Ramos (cell line): Measurements from ENCODE around the gene ACSS1.

Experiments
- in situ Hi-C: fragments of 300-500 bp; cut with MboI; formaldehyde crosslinking; loops from one replicate; pipeline ENCODE4 v1.14.3; 2022; ENCODE audit warnings: low sequenced_read_pairs; ENCODE audit not compliant: unreplicated experiment

ACSS1 gene

DNA sequence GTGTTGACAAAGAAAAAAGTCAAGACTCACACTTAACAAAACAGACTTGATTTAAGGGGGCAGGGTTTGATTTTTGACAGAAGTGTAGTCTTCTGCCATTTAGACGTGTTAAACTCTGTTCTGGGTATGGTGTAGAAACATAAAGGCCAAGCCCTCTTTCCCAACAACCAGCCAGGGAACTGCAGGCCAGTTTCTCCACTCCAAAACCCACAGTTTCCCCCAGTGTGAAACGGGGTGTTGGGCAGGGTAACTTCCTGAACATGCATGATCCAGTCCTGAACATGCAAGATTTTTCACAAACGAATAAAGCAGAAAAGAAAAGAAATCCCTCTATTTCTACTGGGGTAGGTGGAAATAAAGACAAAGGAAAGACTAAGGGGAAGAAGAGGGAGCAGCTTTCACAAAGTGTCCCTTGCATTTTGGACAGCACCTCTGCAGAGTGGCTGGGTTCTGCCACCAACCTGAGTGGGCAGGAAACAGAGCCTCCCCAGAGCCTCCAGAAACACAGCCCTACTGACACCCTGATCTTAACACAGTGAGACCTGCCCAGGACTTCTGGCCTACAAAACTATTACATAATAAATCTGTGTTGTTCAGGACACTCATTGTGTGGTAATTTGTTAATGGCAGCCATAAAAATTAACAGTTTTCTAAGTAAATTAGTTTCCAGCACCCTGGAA, 72.8 kb downstream of the ACSS1 start:
- in situ Hi-C loops, result no loop called here

DNA sequence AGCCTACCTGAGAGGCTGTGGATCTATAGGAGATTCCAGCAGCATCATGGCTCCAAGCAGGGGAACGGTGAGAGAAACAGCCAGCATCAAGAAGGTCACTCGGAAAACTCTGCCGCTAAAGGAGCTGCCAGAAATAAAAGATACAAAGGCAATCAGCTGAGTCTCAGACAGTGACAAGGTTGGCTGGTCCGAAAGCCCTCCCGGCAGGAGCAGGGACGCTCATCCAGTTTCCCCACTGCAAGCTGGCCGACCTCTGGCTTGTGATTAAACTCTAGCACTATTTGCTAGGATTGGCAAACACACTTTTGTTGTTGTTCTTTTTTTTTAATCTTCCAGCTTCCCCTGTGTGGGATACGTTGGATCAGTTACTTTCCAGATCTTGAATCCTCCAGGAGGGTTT, 74.0 kb downstream of the ACSS1 start:
- in situ Hi-C loops, result no loop called here

DNA sequence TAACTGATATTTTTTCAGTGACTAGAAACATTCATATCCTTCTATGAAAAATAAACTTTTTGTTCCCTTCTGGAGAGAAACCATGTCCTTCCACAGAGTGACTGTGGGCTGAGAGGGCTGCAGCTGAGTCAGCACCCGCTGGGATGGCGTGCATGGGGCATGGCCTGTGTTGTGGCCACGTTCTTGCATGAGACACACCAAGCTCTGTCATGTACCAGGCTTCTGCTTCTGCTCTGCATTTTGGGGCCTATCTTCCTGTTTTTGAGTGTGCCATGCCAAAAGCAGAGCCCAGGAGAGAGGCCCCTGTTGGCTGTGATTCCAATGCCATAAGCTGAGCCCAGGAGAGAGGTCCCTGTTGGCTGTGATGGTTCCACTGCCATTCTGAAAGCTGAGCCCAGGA, 76.1 kb downstream of the ACSS1 start:
- in situ Hi-C loops, result no loop called here

DNA sequence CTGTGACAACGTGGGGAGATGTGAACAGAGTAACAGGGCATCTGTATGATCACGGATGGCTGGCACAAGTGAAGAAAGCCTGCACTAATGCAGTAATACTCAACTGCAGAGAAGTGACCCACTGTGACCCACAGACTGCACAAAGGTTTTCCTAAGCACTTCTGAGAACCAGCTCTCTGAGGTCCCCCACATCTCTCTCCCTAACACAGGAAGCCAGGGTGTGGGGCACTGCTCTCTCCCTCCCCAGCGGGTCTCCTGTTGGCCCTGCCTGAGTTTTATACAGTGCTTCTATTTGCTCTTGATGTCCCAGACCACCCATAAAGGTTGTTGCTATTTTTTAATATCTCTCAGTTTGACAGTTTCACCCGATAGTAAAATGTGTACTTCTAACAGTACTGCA, 76.7 kb downstream of the ACSS1 start:
- in situ Hi-C loops, result no loop called here

DNA sequence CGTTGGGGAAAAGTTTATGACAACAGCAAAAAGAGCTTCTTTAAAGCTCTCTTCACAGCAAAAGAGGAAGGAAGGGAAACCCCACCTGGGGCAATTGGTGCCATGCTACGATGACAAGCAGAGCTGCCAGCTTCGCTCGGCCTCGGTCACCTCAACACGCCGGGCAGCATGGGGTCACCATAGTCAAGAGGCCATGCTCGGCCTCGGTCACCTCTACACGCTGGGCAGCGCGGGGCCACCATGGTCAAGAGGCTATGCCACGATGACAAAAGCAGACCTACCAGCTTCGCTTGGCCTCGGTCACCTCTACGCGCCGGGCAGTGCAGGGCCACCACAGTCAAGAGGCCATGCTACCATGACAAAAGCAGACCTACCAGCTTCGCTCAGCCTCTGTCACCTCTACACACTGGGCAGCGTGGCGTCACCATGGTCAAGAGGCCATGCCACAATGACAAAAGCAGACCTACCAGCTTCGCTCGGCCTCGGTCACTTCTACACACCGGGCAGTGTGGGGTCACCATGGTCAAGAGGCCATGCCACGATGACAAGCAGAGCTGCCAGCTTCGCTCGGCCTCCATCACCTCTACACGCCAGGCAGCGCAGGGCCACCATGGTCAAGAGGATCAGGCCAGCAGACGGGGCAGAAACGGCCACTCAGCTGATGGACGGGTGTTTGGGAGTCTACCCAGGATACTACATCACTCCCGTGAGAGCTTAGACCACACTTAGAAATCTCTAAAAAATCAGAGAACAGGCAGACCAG, 77.5 kb downstream of the ACSS1 start:
- in situ Hi-C loops, result no loop called here

DNA sequence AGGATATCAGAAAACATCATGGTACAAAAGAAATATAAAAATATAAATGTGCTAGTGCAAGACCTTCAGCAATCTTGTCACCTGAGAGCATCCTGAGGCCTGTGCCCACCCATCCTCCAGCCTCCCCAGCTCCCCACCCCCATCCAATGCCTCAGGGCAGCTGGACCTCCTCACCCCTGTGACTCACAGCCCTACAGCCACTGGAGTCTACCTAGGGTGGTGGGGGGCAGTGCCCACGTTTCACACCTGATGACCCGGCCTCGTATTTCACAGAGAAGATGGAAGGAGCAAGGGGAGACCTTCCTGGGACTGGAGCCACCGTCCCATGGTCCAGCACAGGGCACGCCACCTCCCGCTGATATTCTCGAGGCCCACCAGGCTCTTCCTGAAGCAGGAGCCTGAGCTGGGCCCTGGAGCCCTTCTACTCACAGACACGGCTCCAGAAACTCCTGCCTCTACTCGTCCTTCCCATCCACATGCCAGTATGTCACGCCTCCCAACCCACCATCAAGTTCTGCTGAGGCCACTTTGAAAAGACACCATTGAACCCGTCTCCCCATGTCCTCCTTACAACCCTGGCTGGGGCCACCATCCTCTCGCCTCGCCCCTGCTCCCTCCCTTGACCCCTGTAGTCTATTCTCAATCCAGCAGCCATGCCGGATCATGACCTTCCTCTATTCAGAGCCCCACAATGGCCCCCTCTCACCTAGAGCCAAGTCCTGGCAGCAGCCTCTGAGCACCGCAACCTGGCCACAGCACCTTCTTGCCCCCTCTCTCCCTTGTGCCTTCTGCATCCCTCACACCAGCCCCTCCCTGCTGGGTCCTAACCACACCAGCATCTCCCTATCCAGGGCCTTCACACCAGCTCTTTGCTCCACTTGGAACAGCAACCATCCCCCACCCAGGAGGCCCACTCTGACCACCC, 78.6 kb downstream of the ACSS1 start:
- in situ Hi-C loops, result no loop called here

DNA sequence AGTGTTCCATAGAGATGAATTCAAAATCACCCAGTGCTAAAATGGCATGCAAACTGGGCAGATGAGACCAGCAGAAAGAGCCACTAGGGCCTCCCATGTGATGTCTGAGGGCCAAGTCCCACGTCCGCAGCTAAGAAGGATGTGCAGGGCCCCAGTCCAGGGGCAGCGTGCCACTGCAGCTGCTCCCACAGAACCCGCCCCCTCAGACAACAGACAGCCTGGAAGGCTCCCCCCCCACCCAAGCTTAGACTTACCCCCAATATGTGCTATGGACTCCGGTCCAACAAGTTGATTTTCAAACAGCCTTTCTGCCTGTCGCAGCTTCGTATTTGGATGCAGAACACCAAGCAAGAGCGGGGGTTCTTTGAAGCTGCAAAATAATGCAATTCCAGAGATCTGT, 79.4 kb downstream of the ACSS1 start:
- in situ Hi-C loops, result no loop called here

DNA sequence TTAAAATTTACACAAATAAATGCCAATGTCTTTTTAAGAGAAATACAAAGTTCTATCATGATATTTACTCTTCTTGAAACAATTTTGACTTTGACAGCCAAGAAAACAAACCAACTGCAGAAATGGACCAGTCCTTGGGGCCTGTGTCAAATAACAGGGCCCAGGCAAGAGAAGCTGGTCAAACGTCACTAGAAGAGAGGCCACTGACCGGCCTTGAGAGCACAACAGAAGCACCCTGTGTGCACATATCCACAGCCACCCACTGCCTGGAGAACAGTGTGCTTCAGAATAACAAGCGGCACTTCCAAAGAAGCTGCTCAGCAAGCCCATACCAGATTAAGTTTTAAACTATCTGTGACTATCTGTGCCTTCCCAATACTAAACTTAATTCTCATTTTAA, 80.1 kb downstream of the ACSS1 start:
- in situ Hi-C loops, result no loop called here

DNA sequence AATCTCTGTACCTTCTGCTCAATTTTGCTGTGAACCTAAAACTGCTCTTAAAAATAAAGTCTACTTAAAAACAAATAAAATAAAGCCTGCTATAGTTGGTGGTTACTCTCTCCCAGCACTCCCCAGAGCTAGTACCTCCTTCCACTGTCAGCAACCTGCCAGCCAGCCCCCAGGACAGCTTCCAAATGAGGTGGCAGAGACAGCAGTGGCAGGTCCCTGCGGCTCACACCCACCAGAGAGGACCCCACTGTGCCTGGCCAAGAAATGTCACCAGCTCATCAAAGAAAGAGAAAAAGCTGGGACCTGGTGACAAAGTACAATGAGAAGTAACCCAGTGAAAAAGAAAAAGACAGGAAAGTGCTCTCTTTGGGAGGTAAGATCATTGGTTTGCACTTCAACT, 80.6 kb downstream of the ACSS1 start:
- in situ Hi-C loops, result no loop called here

DNA sequence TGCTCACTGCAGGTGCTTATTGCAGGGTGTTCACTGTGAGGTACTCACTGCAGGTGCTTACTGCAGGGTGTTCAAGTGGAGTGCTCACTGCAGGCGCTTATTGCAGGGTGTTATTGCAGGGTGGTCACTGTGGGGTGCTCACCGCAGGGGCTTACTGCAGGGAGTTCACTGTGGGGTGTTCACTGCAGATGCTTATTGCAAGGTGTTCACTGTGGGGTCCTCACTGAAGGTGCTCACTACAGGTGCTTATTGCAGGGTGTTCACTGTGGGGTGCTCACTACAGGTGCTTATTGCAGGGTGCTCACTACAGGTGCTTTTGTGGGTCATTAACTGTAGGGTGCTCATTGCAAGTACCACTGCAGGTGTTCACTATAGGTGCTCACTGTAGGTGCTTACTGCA, 85.6 kb downstream of the ACSS1 start:
- in situ Hi-C loops, result no loop called here

DNA sequence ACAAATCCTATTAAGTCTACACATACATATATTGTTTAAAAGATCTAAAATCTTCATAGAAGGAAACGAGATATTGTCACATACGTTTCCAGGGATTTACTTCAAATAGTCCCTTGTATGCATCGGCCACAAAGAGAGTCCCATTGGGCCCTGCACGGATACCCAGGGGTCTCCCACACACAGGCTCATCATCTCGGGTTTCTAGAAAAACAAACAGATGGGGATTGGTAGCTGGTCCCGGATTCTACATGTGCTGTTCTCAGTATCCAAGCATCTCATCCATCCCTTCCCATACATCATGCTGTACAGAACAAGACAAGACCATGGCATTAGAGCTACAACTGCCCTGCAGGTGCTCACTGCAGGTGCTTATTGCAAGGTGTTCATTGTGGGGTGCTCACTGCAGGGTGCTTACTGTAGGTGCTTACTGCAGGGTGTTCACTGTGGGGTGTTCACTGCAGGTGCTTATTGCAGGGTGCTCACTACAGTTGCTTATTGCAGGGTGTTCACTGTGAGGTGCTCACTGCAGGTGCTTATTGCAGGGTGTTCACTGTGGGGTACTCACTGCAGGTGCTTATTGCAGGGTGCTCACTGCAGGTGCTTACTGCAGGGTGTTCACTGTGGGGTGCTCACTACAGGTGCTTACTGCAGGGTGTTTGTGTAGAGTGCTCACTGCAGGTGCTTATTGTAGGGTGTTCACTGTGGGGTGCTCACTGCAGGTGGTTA, 86.4 kb downstream of the ACSS1 start:
- in situ Hi-C loops, result no loop called here

DNA sequence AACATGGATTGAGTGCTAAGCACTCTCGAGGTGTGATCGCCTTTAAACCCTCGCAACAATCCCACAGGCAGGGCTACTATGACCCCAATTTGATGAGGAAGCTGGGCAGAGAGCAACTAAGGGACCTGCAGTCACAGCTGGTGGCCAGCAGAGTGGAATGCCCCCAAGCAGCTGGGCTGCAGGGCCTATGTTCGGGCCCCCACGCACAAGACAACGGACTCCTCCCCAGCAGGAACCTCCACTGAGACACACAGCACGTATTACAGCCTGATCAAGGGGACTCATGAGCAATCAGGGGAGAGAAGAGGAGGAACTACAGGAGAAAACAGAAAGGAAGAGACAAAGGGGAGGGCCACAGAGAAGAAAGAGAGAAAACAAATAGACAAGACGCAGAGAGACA, 87.2 kb downstream of the ACSS1 start:
- in situ Hi-C loops, result no loop called here

DNA sequence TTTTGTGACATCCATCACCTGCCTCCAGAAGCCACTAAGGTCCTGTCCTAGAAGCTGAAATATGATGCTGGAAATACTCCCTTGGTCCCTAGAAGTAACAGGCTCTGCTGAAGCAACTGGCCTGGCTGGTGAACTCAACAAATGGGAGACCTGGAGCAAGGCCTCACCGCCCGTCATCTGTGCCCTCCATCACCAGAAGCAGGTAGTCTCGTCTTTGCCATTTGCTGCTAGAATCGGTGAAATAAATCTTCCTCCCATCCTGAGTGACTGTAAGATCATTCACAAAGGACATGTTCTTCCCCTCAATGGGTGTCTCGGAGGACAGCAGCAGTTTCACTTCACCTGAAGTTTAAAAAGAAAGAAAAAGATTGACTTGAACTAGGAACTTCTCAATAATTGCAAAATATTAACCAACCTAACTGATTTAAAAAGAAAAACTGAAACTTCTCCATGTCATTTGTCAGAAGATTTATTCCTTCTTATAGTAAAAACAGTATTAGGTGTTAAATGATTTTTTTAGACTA, 87.8 kb downstream of the ACSS1 start:
- in situ Hi-C loops, result no loop called here

DNA sequence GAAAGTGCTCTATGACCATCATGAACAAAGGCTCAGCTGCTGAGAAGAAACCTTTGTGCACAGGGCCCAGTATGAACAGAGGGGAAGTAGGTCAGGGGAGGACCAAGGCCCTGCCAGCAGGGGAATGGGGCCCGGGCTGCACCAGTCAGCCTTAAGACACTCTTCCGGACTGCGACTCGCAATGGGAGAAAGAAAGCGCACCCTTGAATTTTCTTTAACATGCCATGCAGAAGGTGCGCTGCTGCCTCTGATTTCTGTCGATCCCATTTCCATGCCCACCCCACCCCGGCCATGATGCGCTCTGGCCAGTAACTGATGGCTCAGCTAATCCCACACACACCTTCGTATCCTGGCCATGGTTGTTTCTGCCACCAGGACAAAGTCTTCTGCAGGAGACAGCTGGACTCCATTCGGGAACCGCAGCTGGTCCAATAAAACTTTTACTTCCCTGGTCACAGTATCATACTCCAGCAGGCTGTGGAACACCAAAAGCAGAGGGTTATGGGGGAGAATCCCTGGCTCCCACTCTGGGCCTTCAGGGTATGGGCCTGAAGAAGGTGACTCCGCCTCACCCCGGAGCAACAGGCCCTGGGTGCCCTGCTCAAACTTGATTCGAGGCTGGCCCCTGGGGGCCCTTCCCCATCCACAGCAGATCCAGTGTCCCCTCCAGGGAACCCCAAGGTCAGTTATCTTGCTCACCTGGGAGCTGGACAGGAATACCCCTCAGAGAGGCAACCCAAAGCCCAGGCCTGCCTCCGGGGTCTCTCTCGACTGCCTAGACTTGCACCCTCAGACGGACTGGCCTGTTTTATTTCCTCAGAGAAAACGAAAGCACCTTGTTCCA, 88.5 kb downstream of the ACSS1 start:
- in situ Hi-C loops, result no loop called here

DNA sequence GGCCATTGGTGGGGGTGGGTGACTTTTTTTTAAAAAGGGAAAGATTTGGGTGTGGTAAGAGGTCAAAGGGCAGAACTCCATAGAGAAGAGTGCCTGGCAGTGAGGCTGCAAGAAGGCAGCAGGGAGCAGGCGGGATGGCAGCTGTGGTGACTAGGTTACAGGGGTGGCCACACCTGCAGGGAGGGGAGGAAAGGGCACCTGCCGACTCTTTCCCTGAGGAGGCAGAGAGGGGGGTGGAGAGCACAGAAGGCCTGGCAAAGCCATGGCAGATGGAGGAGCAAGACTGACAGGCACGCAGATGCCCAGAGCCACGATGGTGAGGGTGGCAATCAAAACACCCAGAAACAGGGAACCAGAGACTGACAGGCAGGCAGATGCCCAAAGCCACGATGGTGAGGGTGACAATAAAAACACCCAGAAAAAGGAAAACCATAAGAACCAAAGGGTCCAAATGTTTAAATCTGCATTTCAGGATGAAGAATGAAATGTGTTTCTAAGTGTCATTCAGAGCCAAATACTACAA, 89.6 kb downstream of the ACSS1 start:
- in situ Hi-C loops, result no loop called here

DNA sequence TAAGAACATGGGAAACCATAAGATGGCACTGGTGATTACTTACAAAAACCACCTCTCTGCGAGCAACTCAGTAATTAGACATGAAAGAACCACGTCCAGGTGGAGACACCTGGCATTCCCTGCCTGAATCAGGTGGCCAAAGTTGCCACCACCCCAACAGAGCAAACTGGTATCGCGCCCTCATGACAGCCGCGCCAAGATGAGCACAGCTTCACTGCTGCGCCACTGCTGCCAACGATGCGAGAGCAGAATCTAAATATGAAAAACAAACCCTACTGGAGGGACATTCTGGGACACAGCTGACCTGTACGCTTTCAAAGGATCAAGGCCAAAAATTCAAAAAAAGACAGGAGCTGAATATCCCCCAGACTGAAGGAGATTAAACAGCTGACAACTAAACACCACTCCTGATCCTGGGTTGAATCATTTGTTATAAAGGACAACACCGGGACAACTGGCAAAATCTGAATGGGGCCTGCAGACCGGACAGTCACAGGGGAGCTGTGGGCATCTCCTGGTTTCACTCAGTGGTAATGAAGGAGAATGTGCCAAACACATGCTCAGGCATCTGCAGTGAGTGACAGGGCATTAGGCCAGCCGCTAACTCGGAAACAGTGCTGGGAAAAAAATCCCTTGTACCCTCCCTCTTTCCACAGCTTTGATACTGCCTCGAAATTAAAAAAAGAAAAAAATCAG, 91.5 kb downstream of the ACSS1 start:
- in situ Hi-C loops, result no loop called here

DNA sequence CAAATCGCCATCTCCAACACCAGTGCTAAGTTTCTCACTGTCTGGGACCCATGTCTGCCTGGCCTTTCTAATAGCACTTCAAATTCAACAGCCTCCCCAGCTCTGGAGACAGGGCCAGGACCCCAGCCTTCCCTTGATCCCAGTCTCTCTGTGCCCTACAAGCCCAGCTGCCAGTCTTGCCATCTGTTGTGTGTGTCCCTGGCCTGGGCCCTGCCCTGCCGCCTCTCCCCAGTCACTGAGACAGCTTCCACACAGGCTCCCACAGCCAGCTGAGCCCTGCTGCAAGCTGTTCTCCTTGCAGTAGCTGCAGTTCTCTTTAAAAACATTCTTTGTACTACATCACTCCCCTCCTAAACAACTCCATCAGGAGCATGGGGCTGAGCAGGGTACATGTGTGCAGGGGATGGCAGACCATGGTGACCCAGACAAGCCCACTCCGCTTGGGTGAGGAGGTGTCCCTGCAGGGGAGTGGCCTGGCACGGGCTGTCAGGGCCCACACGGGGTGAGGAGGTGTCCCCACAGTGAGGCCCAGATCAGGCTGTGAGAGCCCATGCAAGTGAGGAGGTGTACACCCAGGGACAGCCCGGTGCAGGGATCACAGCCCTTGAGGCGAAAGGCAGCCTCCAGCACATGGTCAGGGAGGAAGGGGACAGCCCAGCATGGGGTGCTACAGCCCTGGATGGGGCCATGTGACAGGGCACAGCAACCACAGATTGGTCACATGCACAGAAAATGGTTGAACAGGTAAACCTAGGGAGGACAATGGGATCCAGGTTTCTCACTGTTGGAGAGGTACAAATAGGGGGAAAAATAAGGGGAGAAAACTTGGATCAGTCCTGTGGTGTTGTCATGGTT, 92.6 kb downstream of the ACSS1 start:
- in situ Hi-C loops, result no loop called here

DNA sequence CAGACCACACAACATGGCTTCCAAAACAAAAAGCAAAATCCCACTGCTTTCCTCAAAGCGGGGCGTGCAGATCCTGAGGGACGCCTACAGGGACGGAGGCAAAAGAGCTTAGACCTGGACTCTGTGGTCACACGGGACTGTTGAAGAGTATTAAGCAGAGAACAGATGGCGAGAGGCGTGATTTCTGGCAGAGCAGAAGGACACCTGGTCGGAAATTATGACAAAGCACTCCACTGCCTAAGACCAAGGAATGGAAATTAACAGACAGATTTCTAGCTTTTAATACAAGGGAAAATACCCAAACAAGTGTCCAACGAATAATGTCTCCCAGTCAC, 93.5 kb downstream of the ACSS1 start:
- in situ Hi-C loops, result no loop called here
